ENCODE results near the gene DMD.
"Not testable (repeated sequence)": the region's sequence is repeated elsewhere in the genome, so short reads cannot be mapped to it uniquely, and the experiment has no call there.

The DMD gene

GRCh38 chrX:31969714-31970113 lies 1241.6 kb downstream of the DMD start:
- no peak for TF ChIP-seq CTCF (IDR thresholded peaks at IDR 0.05; ENCODE audit: insufficient read depth, low read depth, low read length, missing control alignments)
- no peak for DNase-seq (ENCODE audit: low read depth)
- H3K4me3 ChIP-seq (ENCODE audit: low read depth, low read length), result no peak overlapping the region

- DNase-seq (ENCODE audit: low read depth), result no peak
- H3K4me3 ChIP-seq (ENCODE audit: low read depth, low read length), result no peak overlapping the region
- no peak for TF ChIP-seq CTCF (IDR thresholded peaks at IDR 0.05; ENCODE audit: insufficient read depth, low read depth, low read length, missing control alignments)
Measured at GRCh38 chrX:31962256-31962655, 1249.1 kb downstream of the DMD start.

GRCh38 chrX:31934842-31935370 lies 1276.4 kb downstream of the DMD start:
- no peak for DNase-seq (ENCODE audit: low read depth)
- no peak for TF ChIP-seq CTCF (IDR thresholded peaks at IDR 0.05; ENCODE audit: insufficient read depth, low read depth, low read length, missing control alignments)

GRCh38 chrX:31934015-31934414 lies 1277.3 kb downstream of the DMD start:
- no peak for TF ChIP-seq CTCF (IDR thresholded peaks at IDR 0.05; ENCODE audit: insufficient read depth, low read depth, low read length, missing control alignments)
- H3K4me3 ChIP-seq (ENCODE audit: low read depth, low read length), result no peak overlapping the region
- no peak for DNase-seq (ENCODE audit: low read depth)

More at GRCh38 chrX:31934842-31935370, 1276.4 kb downstream of the DMD start:
- H3K4me3 ChIP-seq (ENCODE audit: low read depth, low read length), result no peak overlapping the region

- no peak overlapping the region for H3K4me3 ChIP-seq (ENCODE audit: low read depth, low read length)
- no peak for DNase-seq (ENCODE audit: low read depth)
- TF ChIP-seq CTCF (IDR thresholded peaks at IDR 0.05; ENCODE audit: insufficient read depth, low read depth, low read length, missing control alignments), result no peak
Measured at GRCh38 chrX:31932769-31933168, 1278.6 kb downstream of the DMD start.

- H3K4me3 ChIP-seq (ENCODE audit: low read depth, low read length); DNase-seq (ENCODE audit: low read depth): not testable (repeated sequence)
Measured at GRCh38 chrX:31932320-31932719, 1279.0 kb downstream of the DMD start.

GRCh38 chrX:31931225-31931624 lies 1280.1 kb downstream of the DMD start:
- H3K4me3 ChIP-seq (ENCODE audit: low read depth, low read length), result no peak overlapping the region
- DNase-seq (ENCODE audit: low read depth), result no peak
- no peak for TF ChIP-seq CTCF (IDR thresholded peaks at IDR 0.05; ENCODE audit: insufficient read depth, low read depth, low read length, missing control alignments)
